PC-3 (cell line): ENCODE data around the gene RTKN. TPM values are rescaled to one million over a fixed set of nuclear protein-coding genes. Genes with fewer than 3 reads are reported as not detected.

Source experiments
- ATAC-seq: fragments of 200-7000 bp; cut with Tn5 transposase; 2 replicates; pipeline ENCODE4 v1.9.1; 2020; ENCODE audit warnings: mild to moderate bottlenecking, moderate library complexity
- BruUV-seq: library from RNA; stranded (reverse); fragments of 400-500 nt; replicated peaks from 2 replicates; lab custom pipeline; 2021; lab: Mats Ljungman, UMichigan
- CTCF ChIA-PET: fragments of 300-600 bp; sonication (Branson Sonifier 250); formaldehyde crosslinking; loops from one replicate; lab custom pipeline; 2022; ENCODE audit warnings: antibody characterized with exemption; lab: Charles Lee
- POLR2A ChIA-PET: fragments of 300-600 bp; sonication (Branson Sonifier 250); formaldehyde crosslinking; loops from one replicate; lab custom pipeline; 2022; ENCODE audit warnings: antibody characterized with exemption; ENCODE audit not compliant: unreplicated experiment; lab: Charles Lee
- DNase-seq: peaks from one replicate; pipeline ENCODE4 v3.0.0-alpha.2; 2015
- H2AFZ ChIP-seq: fragments of 300-600 bp; sonication (generic); 2 replicates; pipeline ENCODE4 v1.6.0; 2016; ENCODE audit warnings: antibody characterized with exemption, low read length
- H3F3A ChIP-seq: fragments of 300-600 bp; sonication (generic); one replicate; pipeline ENCODE4 v1.6.0; 2017; ENCODE audit warnings: antibody characterized with exemption, low read length, control low read depth, mild to moderate bottlenecking; ENCODE audit not compliant: unreplicated experiment
- H3K27ac ChIP-seq: fragments of 300-600 bp; sonication (generic); 2 replicates; pipeline ENCODE4 v1.5.1; 2016; ENCODE audit warnings: mild to moderate bottlenecking, low read length
- H3K27me3 ChIP-seq: fragments of 300-600 bp; sonication (generic); 2 replicates; pipeline ENCODE4 v1.6.1; 2016; ENCODE audit warnings: low read length, mixed read lengths
- H3K36me3 ChIP-seq: fragments of 300-600 bp; sonication (generic); 2 replicates; pipeline ENCODE4 v1.6.1; 2016; ENCODE audit warnings: low read depth, mixed run types, low read length, mixed read lengths
- H3K4me1 ChIP-seq: fragments of 300-600 bp; sonication (generic); 2 replicates; pipeline ENCODE4 v1.5.1; 2016; ENCODE audit warnings: low read length; ENCODE audit not compliant: insufficient read depth
- H3K4me2 ChIP-seq: fragments of 300-600 bp; sonication (generic); 2 replicates; pipeline ENCODE4 v1.6.0; 2016; ENCODE audit warnings: low read length
- H3K4me3 ChIP-seq: fragments of 300-600 bp; sonication (generic); 2 replicates; pipeline ENCODE4 v1.5.1; 2016; ENCODE audit warnings: mild to moderate bottlenecking, low read length, mixed read lengths
- H3K79me2 ChIP-seq: fragments of 300-600 bp; sonication (generic); 2 replicates; pipeline ENCODE4 v1.6.1; 2017; ENCODE audit warnings: low read length, mixed read lengths
- H3K9ac ChIP-seq: fragments of 300-600 bp; sonication (generic); 2 replicates; pipeline ENCODE4 v1.6.0; 2016; ENCODE audit warnings: mild to moderate bottlenecking, low read length
- H3K9me2 ChIP-seq: fragments of 300-600 bp; sonication (generic); replicated peaks from 2 replicates; pipeline ENCODE4 v1.6.1; 2016; ENCODE audit warnings: mixed run types, low read length, mixed read lengths
- H3K9me3 ChIP-seq: fragments of 300-600 bp; sonication (generic); 2 replicates; pipeline ENCODE4 v1.6.1; 2016; ENCODE audit warnings: low read length, mixed read lengths
- H4K20me1 ChIP-seq: fragments of 300-600 bp; sonication (generic); 2 replicates; pipeline ENCODE4 v1.6.1; 2016; ENCODE audit warnings: low read length, mixed read lengths
- EZH2 ChIP-seq: fragments of 300-600 bp; sonication (generic); IDR thresholded peaks from one replicate; pipeline ENCODE4 v1.6.1; 2017; ENCODE audit warnings: antibody characterized with exemption, mild to moderate bottlenecking, low read length; ENCODE audit not compliant: unreplicated experiment
- EZH2phosphoT487 ChIP-seq: fragments of 300-600 bp; sonication (generic); IDR thresholded peaks from 2 replicates; pipeline ENCODE4 v1.6.1; 2018; ENCODE audit warnings: mild to moderate bottlenecking, antibody characterized with exemption, low read length, borderline replicate concordance
- intact Hi-C: fragments of 100-400 bp; cut with micrococcal nuclease; formaldehyde crosslinking; loops from 2 replicates; pipeline ENCODE4 v1.9.0; 2023
- total RNA-seq: library from RNA; depleted of rRNA; stranded (reverse); fragments of >200 nt; gene quantifications from 2 replicates; pipeline ENCODE4 v1.2.3, GENCODE V29; 2014
- TF ChIP-seq, protein P1 (sequence below): fragments of 300-600 bp; sonication (generic); conservative IDR thresholded peaks from 2 replicates; pipeline ENCODE4 v1.5.1; 2017; ENCODE audit warnings: antibody characterized with exemption, low read depth, mild to moderate bottlenecking, low read length

The RTKN gene
- total RNA-seq, 1 experiment from 2014 or later = 90.5 TPM

DNA sequence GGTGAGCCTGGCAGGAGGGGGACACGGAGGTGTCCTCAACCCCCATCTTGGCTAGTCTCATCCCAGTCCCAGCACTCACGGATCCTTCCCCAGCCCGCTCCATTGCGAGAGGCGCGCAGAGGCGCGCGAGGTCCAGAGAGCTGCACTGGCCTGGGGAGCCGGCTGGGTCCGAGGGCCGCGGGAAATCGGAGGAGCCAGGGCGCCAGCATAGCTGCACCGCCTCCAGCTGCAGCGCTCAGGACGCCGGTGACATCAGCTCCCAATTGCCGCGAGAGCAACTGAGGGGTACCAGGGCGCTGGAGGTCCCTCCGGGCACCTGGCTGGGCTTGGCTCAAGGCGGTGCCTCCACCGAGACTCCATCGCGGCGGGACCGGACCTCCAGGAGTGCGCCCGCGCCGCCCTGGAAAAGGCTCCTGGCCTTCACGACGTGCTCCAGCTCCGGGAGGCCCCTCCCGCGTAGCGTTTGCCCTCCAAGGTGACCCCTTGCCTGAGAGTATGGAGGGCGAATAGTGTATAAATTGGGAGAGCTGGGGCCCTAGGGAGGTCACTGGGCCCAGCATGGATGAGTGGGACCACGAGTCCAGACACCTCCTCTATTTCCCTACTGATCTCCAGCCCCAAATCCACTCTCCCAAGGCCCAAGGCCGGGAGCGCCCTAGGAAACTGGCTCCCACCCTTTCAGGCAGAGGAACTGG is 5.5 kb downstream of the RTKN start:
- intact Hi-C loops = no loop called here
- ChIA-PET CTCF (no interaction called here), POLR2A (no interaction called here)
- TF ChIP-seq, protein P1, sequence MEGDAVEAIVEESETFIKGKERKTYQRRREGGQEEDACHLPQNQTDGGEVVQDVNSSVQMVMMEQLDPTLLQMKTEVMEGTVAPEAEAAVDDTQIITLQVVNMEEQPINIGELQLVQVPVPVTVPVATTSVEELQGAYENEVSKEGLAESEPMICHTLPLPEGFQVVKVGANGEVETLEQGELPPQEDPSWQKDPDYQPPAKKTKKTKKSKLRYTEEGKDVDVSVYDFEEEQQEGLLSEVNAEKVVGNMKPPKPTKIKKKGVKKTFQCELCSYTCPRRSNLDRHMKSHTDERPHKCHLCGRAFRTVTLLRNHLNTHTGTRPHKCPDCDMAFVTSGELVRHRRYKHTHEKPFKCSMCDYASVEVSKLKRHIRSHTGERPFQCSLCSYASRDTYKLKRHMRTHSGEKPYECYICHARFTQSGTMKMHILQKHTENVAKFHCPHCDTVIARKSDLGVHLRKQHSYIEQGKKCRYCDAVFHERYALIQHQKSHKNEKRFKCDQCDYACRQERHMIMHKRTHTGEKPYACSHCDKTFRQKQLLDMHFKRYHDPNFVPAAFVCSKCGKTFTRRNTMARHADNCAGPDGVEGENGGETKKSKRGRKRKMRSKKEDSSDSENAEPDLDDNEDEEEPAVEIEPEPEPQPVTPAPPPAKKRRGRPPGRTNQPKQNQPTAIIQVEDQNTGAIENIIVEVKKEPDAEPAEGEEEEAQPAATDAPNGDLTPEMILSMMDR = no peak
- TF ChIP-seq EZH2 (no peak), EZH2phosphoT487 (no peak)
- Histone ChIP-seq H3F3A (no peaks in the 10 kb centered on the region), H3K36me3 (peaks cover 23% of the 10 kb centered on the region; the same call in 1 of the 2 replicates), H3K9me2 (no peaks in the 10 kb centered on the region), H3K79me2 (peaks cover 88% of the 10 kb centered on the region), H3K4me3 (no peak overlapping the region), H3K4me2 (no peak overlapping the region), H4K20me1 (peaks cover 32% of the 10 kb centered on the region), H3K9ac (no peak overlapping the region), H3K4me1 (peaks cover 21% of the 10 kb centered on the region), H2AFZ (no peak overlapping the region), H3K9me3 (no peaks in the 10 kb centered on the region), H3K27me3 (no peaks in the 10 kb centered on the region), H3K27ac (no peak overlapping the region)
- DNase-seq (no peak), ATAC-seq (no peak)
- BruUV-seq = no TSS peak

DNA sequence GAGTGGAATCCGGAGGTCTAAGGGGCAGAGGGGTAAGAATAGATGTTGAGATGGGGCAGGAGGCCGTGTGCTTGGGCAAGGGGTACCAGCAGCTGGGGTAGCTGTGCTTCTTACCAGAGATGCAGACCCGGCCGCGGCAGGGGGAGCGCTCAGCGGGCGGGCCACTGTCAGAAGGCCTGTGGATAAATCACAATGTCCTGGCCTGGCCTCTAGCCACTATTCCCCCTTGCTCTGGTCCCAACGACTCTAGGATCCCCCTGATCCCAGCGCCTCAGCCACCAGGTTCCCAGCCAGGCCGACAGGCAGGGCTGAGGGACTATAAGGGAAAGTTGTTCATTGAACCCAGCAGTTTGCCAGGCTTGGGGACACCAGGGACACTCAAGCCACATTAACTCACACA is 11.2 kb downstream of the RTKN start:
- intact Hi-C loops = no loop called here
- CTCF ChIA-PET = no interaction called here
- no peak for ATAC-seq

More for the DNA sequence above, 11.2 kb downstream of the RTKN start:
- Histone ChIP-seq H3K4me3 (no peak overlapping the region), H3F3A (no peaks in the 10 kb centered on the region), H3K4me2 (no peak overlapping the region), H3K27ac (no peak overlapping the region), H3K27me3 (no peaks in the 10 kb centered on the region), H3K79me2 (peaks cover 30% of the 10 kb centered on the region), H2AFZ (no peak overlapping the region), H4K20me1 (peaks cover 8% of the 10 kb centered on the region), H3K36me3 (peaks cover 40% of the 10 kb centered on the region), H3K9me2 (no peaks in the 10 kb centered on the region), H3K9ac (no peak overlapping the region), H3K9me3 (no peaks in the 10 kb centered on the region), H3K4me1 (no peaks in the 10 kb centered on the region)
- POLR2A ChIA-PET = no interaction called here
- BruUV-seq = no TSS peak
- DNase-seq = no peak
- TF ChIP-seq EZH2 (no peak), EZH2phosphoT487 (no peak)
- TF ChIP-seq, protein P1 = no peak
